HL-60 (cell line): ENCODE results near the gene S100A16.

Source experiments
- GABPA ChIP-seq: IDR thresholded peaks from 2 replicates; pipeline ENCODE4 v1.6.1; 2012; ENCODE audit warnings: low read depth
- POLR2AphosphoS5 ChIP-seq: IDR thresholded peaks from 2 replicates; pipeline ENCODE4 v1.6.1; 2012; ENCODE audit warnings: low read depth
- TF ChIP-seq, protein P1 (sequence below): IDR thresholded peaks from 2 replicates; pipeline ENCODE4 v1.6.1; 2012; ENCODE audit warnings: low read depth; ENCODE audit not compliant: insufficient replicate concordance
- TF ChIP-seq, protein P2 (sequence below): IDR thresholded peaks from one replicate; pipeline ENCODE4 v1.5.1; 2011; ENCODE audit warnings: low read length, control low read depth, inconsistent platforms; ENCODE audit not compliant: insufficient read depth

DNA sequence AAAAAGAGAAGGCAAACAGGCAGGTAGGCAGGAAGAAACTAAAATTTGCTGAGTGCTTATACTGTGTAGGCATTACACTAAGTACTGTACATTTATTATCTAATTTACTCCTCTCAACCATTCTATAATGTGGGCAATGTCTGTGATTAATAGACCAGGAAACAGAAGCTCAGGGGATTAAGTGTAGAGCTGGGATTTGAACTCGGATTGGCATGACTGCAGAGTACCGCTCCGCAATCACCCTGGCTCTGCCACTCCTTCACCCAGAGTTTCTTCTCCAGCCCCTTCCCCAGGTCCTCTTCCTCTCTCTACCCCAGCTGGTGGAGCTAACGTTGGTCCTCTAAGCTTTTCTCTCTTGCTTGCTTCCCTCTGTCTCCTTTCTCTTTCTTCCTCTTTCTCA, 35.8 kb downstream of the S100A16 start:
- TF ChIP-seq, protein P1, sequence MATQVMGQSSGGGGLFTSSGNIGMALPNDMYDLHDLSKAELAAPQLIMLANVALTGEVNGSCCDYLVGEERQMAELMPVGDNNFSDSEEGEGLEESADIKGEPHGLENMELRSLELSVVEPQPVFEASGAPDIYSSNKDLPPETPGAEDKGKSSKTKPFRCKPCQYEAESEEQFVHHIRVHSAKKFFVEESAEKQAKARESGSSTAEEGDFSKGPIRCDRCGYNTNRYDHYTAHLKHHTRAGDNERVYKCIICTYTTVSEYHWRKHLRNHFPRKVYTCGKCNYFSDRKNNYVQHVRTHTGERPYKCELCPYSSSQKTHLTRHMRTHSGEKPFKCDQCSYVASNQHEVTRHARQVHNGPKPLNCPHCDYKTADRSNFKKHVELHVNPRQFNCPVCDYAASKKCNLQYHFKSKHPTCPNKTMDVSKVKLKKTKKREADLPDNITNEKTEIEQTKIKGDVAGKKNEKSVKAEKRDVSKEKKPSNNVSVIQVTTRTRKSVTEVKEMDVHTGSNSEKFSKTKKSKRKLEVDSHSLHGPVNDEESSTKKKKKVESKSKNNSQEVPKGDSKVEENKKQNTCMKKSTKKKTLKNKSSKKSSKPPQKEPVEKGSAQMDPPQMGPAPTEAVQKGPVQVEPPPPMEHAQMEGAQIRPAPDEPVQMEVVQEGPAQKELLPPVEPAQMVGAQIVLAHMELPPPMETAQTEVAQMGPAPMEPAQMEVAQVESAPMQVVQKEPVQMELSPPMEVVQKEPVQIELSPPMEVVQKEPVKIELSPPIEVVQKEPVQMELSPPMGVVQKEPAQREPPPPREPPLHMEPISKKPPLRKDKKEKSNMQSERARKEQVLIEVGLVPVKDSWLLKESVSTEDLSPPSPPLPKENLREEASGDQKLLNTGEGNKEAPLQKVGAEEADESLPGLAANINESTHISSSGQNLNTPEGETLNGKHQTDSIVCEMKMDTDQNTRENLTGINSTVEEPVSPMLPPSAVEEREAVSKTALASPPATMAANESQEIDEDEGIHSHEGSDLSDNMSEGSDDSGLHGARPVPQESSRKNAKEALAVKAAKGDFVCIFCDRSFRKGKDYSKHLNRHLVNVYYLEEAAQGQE: no peak
- TF ChIP-seq GABPA (no peak), POLR2AphosphoS5 (no peak)
- TF ChIP-seq, protein P2, sequence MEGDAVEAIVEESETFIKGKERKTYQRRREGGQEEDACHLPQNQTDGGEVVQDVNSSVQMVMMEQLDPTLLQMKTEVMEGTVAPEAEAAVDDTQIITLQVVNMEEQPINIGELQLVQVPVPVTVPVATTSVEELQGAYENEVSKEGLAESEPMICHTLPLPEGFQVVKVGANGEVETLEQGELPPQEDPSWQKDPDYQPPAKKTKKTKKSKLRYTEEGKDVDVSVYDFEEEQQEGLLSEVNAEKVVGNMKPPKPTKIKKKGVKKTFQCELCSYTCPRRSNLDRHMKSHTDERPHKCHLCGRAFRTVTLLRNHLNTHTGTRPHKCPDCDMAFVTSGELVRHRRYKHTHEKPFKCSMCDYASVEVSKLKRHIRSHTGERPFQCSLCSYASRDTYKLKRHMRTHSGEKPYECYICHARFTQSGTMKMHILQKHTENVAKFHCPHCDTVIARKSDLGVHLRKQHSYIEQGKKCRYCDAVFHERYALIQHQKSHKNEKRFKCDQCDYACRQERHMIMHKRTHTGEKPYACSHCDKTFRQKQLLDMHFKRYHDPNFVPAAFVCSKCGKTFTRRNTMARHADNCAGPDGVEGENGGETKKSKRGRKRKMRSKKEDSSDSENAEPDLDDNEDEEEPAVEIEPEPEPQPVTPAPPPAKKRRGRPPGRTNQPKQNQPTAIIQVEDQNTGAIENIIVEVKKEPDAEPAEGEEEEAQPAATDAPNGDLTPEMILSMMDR: no peak
